Caki2 (cell line): ENCODE measurements around the gene C17orf78. TPM values are rescaled to one million over a fixed set of nuclear protein-coding genes. Genes with fewer than 3 reads are reported as not detected.
"Not testable (repeated sequence)": the region's sequence is repeated elsewhere in the genome, so short reads cannot be mapped to it uniquely, and the experiment has no call there.

ENCODE experiments used
- DNase-seq: peaks from one replicate; pipeline ENCODE4 v3.0.0-alpha.2; 2015; ENCODE audit warnings: low read depth
- in situ Hi-C: cut with HindIII; loops from 2 replicates; pipeline ENCODE4 v1.10.0; 2016; ENCODE audit warnings: low sequenced_read_pairs, low pct_unique_long_range_greater_than_20kb, mixed read lengths
- total RNA-seq: library from RNA; depleted of rRNA; stranded (reverse); fragments of >200 nt; shearing (Covaris generic); gene quantifications from 2 replicates; pipeline ENCODE4 v1.2.3, GENCODE V29; 2014; ENCODE audit warnings: low replicate concordance; rRNA removed

C17orf78 gene
- not detected in 2 replicates for total RNA-seq

DNA sequence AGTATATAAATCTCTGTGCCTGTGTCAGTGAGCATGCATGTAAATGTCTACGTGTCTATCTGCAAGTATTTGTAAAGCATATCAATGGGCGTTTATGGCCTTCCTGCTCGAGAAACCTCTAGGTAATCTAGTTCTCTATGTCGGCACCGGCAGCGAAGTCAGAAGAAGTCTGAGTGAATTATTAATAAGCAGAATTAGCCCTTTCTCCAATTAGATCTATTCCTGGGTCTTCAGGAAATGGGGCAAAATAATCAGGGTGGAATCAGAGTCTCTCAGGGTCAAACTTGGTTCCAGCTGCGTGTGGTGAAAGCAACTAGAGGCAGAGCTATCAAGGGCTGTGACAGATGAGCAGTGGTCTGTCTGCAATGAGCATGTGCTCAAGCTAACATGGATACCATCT is at the start of gene C17orf78:
Gene C17orf78, plus strand, starts transcription at position 280 of the 400 bp plus-strand sequence. Its CDS starts 108 bp downstream, at position 388.
- in situ Hi-C loops, result no loop called here
- DNase-seq, result no peak

DNA sequence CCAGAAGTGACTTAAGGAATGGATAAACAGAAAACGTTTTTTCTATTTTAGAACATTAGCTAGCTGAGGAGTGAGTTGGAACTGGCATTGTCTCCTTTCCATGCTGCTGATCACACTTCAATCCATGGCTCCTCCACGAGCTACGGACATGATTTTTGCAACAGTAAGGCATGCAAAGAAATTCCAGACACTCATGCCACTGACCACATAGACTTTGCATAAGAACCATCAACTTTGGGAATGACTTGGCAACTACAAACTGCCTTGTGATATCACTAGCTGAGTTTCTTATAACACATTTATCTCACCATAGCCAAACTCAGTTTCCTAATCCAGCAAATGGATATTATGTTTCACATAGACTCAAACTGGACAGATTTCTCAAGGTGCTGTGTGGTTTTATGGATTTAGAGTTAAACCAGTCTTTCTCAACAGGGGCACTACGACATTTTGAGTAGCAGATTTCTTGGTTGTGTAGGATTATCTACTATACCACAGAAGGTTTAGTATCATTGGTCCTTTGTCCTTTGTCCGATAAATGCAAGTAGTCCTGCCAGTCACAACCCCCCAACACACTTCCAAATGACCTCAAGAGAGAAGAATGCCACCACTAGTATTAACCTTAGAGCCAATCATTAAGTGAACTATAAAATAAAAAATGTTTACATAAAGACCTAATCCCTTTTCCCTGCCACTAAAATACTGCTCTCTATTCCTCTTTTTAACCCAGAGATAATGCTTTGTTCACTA is 48.3 kb upstream of the C17orf78 start:
- in situ Hi-C loops, result no loop called here
- DNase-seq, result peak; percentile 39

DNA sequence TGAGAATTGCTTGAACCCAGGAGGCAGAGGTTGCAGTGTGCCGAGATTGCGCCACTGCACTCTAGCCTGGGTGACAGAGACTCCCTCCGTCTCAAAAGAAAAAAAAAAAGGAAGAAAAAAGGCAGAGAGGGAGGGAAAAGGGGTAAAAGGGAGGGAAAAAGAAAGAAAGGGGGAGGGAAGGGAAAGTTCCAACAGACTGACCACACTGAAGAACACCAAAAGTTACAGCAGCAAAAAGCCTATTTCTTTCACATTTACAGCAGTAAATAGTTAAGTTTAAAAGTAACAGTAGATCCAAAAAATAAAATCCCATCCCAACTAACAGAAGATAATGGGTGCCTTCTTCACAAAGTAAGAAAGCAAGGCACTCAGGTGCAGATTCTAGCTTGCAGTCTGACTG is 36.9 kb upstream of the C17orf78 start:
- in situ Hi-C loops, result no loop called here
- no peak for DNase-seq

DNA sequence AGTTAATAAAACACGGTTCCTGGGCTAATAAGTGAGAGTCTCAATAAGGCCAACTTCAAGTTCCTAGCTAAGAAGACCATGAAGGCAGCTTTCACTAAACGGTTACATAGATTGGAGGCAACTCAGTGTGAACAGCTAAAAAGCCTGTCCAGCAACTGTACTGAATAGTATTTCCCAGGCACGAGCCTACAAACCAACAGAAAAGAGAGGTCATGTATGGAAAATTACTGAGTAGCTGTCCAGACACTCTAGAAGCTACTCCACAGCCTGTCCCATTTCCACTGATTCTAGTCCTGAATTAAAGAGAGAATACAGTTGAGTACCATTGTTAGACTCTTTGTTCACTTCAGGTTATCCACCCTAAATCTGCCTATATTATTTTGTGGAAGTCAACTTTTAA is 36.5 kb upstream of the C17orf78 start:
- no peak for DNase-seq
- in situ Hi-C loops, result no loop called here

DNA sequence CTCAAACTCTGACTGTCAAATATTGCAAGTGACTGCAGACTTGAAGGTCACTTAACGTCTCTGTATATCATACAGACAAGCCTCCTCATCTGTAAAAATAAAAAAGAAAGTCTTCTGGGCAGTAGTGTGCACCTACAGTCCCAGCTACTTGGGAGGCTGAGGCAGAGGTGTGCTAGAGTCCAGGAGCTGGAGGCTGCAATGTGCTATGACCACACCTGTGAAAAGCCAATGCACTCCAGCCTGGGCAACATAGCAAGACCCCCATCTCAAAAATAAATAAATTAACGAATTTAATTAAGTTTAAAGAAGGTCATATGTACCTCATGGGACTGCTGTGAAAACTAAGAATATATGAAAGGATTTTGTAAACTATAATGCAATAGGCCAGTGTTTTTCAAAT is 35.0 kb upstream of the C17orf78 start:
- no peak for DNase-seq
- in situ Hi-C loops, result no loop called here

DNA sequence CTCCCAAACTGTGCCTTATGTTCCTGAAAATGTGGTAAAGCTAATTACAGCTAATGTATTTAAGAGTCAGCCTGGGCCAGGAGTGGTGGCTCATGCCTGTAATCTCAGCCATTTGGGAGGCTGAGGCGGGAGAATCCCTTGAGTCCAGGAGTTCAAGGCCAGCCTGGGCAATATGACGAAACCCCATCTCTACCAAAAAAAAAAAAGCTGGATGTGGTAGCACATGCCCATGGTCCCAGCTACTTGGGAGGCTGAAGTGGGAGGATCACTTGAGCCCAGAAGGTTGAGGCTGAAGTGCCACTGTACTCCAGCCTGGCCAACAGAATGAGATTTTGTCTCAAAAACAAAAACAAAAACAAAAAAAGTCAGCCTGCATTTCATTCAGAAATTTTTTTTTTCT is 33.2 kb upstream of the C17orf78 start:
- in situ Hi-C loops, result no loop called here
- DNase-seq, result no peak

DNA sequence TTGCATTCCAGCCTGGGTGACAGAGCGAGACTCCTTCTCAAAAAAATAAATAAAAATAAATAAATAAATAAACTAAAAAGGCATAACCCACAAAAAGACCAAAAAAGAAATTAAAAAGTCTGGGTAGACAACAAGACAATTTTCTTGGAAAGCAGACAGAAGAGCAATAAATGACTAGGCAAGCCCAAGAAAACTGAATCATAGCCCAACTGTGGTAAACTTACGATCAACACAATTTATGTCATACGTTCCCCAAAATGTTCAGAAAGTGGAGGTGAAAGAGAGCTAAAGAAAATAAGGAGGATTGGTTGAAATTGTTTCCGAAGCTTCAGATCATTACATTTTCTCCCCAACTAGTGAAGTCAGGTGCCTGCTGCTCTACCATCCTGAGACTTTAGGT is 31.3 kb upstream of the C17orf78 start:
- no peak for DNase-seq
- in situ Hi-C loops, result no loop called here

DNA sequence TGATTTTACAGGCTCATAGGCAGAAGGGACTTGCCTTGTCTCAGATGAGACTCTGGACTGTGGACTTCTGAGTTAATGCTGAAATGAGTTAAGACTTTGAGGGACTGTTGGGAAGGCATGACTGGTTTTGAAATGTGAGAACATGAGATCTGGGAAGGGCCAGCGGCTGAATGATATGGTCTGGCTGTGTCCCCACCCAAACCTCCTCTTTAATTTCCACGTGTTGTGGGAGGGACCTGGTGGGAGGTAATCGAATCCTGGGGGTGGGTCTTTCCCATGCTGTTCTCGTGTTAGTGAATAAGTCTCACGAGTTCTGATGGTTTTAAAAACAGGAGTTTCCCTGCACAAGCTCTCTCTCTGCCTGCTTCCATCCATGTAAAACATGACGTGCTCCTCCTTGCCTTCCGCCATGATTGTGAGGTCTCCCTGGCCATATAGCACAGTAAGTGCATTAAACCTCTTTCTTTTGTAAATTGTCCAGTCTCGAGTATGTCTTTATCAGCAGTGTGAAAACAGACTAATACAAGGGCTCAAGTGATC is 28.9 kb upstream of the C17orf78 start:
- DNase-seq, in situ Hi-C loops: not testable (repeated sequence)

DNA sequence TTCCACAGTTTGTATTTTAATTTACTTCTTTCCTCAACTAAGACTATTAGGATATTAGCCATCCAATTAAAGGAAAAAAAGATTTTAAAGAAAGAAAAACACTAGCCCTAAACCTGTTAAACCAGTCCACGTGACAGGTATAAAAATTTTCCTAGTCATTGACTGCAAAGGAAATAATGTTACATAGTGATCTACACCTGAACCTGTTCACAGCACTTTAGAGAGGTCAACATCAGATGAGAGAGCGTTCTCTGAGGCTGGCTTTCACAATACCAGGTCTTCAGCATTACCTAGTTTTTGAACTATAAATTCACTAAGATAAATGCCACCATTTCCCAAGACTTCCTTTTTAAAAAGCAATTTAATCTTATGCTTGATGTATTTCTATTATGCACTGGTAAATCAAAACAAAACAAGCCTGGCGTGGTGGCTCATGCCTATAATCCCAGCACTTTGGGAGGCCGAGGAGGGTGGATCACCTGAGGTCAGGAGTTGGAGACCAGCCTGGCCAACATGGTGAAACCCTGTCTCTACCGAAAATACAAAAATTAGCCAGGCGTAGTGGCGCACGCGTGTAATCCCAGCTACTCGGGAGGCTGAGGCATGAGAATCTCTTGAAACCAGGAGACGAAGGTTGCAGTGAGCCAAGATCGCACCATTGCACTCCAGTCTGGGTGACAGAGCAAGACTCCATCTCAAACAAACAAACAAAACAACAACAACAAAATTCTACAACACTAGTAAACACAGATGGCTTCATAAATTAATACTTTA is 18.8 kb upstream of the C17orf78 start:
- in situ Hi-C loops, DNase-seq: not testable (repeated sequence)

DNA sequence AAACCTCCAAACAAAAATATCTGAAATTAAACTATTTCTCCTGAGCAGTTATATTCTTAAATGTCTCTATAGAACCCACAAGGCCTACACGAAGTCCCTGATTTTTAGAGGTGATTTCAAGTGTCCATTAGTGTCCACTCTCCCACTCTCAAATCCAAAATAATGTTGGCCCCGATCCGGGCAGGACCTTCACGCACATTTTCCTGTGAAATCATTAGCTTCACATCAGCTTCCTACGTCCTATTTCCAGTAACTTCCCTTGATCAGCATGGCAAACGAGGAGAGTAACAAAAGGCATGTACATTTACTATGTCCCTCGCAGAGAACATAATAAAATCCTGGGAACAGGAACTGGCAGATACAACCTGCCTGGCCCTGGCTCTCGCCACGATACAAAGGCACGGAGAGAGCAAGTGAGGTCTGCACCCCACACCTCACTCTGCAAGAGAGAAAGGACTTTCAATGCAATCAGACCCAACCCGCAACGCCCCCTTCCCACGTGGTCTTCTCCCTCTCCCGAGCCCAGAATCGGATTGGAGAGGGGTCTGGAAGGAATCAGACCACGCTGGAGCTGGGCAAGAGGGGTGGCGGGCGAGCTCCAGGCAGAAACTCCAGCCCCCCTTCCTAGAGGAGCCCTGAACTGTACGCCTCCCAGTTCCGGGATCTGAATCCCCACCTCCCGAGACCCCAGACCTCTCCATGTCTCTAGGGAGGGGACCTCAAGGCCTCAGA is 17.5 kb upstream of the C17orf78 start:
- in situ Hi-C loops, result no loop called here
- DNase-seq, result peak; percentile 61

DNA sequence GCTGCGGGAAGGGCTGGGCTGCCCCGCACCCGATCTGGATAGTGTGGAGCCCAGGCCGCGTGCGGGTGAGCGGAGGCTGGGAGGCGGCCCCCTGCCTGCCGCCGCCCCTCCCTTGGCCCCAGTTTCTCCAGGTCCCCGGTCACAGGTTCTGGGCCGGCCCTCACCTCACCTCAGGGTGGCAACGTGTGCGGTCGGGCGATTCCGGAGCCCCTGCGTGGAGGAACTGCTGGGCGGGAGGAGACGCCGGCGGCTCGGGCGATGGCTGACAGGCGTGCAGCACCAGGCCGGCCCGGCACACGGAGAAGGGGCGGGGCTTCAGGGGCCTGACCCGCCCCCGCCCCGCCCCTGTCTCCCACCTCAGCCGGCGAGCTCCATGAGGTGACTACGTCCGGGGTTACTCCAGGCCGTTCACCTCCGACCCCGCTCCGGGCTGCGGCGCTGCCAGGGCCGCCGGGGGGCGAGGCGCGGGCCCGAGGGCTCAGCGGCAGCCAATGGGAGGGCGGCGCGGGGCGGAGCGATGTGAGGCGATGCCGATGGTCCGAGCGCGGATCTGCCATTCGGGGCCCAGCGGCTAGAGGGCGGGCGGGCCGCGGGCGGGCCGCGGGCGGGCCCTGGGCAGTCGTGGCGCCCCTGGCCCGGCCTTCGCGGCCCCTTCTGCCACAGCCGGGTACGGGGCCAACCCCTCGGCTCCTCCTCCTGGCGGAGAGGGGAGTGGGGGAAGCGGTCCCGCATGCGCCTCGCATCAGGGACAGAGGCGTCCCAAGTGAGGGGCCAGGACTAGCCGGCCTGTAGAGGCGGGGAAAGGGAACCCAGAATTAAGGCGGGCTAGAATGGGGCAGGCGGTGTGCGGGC is 16.7 kb upstream of the C17orf78 start:
- in situ Hi-C loops, result no loop called here
- peak; percentile 98 for DNase-seq

DNA sequence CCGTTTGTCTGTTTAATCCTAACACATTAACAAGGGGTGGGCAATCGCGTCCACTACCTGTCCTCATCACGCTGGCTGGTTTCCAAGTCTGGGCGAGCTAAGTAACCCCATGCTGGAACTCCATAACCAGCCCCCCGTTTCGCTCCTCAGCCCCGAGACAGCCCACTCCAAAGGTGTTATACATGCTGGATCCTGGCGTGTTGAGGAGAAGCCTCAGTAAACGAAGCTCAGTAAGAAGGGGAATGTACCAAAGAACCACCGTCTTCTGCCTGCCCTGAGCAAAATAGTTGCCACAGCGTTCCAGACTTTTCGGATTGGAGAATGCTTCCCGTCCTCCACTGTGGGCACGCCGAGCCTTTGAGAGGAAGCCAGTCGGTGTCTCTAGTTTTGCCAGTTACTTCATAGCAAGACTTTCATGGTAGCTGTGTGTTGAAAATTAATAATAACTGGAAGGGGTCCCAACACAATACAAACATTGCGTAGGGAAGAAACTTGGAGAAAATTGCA is 16.1 kb upstream of the C17orf78 start:
- no peak for DNase-seq
- in situ Hi-C loops, result no loop called here

DNA sequence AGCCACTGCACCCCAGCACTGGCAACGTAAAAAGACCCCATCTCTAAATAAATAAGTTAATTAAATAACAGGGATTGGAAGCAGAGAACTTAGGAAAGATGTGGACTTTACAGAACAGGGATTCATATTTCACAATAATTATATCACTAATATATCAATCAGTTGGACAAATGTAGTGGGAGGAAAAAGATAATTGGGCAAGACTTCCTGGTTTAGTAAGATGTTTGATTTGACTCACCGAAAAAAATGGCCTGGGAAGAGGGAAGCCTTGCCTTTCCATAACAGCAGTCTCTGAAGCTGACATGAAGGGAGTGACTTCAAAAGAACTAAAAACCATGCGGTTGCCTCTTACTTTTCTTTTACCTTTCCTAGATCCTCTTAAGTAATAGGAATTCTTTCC is 15.2 kb upstream of the C17orf78 start:
- in situ Hi-C loops, result no loop called here
- no peak for DNase-seq

DNA sequence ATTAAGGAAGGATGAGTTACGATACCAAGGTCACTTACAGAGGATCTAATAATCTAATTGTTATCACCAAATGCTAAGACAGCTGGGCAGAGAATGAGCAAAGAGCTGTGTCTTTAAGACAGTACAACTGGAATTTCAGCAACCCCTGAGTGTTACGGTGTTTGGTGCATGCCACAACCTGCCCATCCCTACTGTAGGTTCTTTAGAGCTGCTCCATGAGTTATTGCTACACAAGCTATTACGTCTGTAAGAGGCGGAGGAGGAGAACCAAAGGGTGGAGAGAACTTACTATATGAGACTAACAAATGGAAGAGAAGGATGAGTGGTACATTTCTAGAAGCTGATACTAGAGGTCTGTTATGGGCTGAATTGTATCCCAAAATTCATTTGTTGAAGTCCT is 14.2 kb upstream of the C17orf78 start:
- DNase-seq, result no peak
- in situ Hi-C loops, result no loop called here

DNA sequence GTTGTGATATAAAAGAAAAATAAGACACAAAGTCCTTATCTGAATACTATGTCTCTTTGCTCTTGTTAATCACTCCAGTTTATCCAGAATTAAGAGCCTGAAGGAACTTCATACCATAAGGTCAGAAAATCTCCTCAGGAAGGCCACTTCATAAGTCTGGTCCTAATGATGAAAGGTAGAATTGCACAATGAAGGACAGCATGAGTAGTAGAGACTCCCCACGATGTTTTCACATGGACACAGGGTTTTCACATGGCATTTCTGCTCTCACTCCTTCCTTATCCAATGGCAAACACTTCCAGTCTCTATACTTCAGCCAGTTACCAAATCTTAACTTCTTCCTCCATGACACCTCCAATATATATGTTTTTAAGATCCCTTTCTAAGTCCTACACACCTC is 10.2 kb upstream of the C17orf78 start:
- in situ Hi-C loops, result no loop called here
- no peak for DNase-seq

DNA sequence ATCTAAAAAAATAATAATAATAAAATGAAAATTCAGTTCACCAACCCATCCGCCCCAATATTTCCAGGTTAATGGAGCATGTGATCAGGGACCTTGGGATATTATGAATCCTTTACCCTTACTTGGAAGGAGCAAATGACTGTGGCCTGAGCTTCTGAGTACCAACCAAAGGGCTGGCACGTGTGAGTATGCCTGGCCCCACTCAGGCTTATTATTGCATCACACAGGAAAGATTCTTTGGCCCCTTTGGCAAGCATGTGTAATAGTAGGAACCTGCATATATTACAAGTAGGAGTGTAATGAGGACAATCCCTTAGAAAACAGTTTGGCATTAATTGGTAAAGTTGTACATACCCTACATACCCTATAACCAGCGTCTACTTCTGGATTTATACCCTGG is 7.2 kb upstream of the C17orf78 start:
- DNase-seq, result no peak

DNA sequence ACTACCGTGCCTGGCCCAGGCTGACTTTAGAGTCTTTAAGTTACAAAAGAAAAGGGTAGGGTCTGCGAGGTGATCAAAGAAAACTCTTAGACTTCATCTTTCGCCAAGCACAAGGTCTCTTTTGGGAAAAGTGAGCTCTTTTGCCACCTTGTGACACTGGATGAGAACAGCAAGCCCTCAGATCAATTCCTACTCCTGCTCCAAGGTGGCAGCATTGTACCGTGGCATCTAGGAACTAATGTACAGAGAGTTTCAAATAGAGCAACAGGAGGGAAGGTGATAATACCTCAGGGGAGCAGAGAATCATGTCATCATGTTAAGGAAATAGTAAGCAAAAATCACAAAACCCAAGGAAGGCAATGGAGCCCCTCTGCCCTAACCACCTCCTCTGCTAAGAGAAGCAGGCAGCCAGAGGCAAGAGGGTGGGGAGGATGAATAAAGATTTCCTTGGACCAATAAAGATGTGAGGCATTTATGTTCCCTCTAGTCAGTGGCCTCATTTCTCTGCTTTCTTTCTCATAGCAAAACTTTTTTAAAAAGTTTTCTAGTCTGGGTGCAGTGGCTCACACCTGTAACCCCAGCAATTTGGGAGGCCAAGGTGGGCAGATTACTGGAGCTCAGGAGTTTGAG is 2.1 kb upstream of the C17orf78 start:
- DNase-seq, result peak; percentile 79
- in situ Hi-C loops, result no loop called here

More for the DNA sequence above, 7.2 kb upstream of the C17orf78 start:
- in situ Hi-C loops, result no loop called here
